Liver (tissue), 3 donors: ENCODE data around the gene MXRA5.

Experiments
- EGR1 ChIP-seq, 2 donors: IDR thresholded peaks; 2 replicates each; pipeline ENCODE4 v1.6.1; 2016 to 2018; ENCODE audit warnings: antibody characterized with exemption in 2 of 2, low read depth in 2 of 2
- GABPA ChIP-seq, 2 donors: IDR thresholded peaks in 1 of 2; conservative IDR thresholded peaks in 1 of 2; 2 replicates each; pipeline ENCODE4 v1.6.1; 2016; ENCODE audit warnings: antibody characterized with exemption in 2 of 2, mild to moderate bottlenecking in 1 of 2, moderate library complexity in 1 of 2
- JUND ChIP-seq, 2 donors: IDR thresholded peaks; 2 replicates each; pipeline ENCODE4 v1.6.1; 2016; ENCODE audit warnings: antibody characterized with exemption in 2 of 2
- RAD21 ChIP-seq, 2 donors: IDR thresholded peaks; 2 replicates each; pipeline ENCODE4 v1.6.1; 2016; ENCODE audit warnings: antibody characterized with exemption in 2 of 2, mild to moderate bottlenecking in 2 of 2
- REST ChIP-seq: IDR thresholded peaks from 2 replicates; pipeline ENCODE4 v1.6.1; 2016; ENCODE audit warnings: antibody characterized with exemption, mild to moderate bottlenecking
- SP1 ChIP-seq: IDR thresholded peaks from 2 replicates; pipeline ENCODE4 v1.6.1; 2018; ENCODE audit warnings: antibody characterized with exemption, mild to moderate bottlenecking
- TAF1 ChIP-seq: conservative IDR thresholded peaks from 2 replicates; pipeline ENCODE4 v1.6.1; 2016; ENCODE audit warnings: antibody characterized with exemption, mild to moderate bottlenecking
- YY1 ChIP-seq: IDR thresholded peaks from 2 replicates; pipeline ENCODE4 v1.6.1; 2016; ENCODE audit warnings: antibody characterized with exemption, mild to moderate bottlenecking
- ZBTB33 ChIP-seq: IDR thresholded peaks from 2 replicates; pipeline ENCODE4 v1.6.1; 2016; ENCODE audit warnings: antibody characterized with exemption
- TF ChIP-seq, protein P1 (sequence below): fragments of 150-350 bp; IDR thresholded peaks from 2 replicates; pipeline ENCODE4 v1.5.1; 2017; ENCODE audit warnings: improper control_type of control experiment, low read depth, low read length; ENCODE audit not compliant: missing input control
- TF ChIP-seq, protein P2 (sequence below): IDR thresholded peaks from 2 replicates; pipeline ENCODE4 v1.6.1; 2016; ENCODE audit warnings: antibody characterized with exemption
- TF ChIP-seq, protein P3 (sequence below): IDR thresholded peaks from 2 replicates; pipeline ENCODE4 v1.6.1; 2016; ENCODE audit warnings: antibody characterized with exemption
- donor health status: healthy.
- donor health status: healthy.

DNA sequence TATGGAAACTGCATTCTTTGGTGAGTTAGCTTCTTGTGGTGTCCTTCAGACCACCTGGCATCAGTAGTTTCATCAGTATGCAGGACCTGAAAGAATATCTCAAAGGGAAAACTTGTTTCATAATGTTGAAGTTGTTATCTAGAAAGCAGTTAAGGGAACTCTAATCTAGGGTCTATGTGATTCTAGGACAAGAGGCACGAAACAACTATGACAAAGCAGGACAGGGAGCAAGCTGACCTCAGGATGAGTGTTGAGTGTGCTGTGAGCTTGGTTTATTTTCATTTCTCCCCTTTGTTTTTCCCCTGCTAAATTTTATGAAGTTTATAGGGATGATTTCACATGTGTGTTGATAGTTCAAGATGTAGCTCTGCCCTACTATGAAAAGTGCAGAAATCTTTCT, 65.7 kb downstream of the MXRA5 start:
- TF ChIP-seq RAD21 (IDR thresholded peaks at IDR 0.05) (no peak), SP1 (no peak), REST (no peak), TAF1 (no peak), EGR1 (IDR thresholded peaks at IDR 0.05; ENCODE audit: low read depth in 2 of 2) (no peak), JUND (IDR thresholded peaks at IDR 0.05) (no peak), GABPA (IDR thresholded peaks at IDR 0.05 in 1 of 2, conservative IDR thresholded peaks at IDR 0.05 in 1 of 2) (no peak), YY1 (no peak), ZBTB33 (no peak)
- TF ChIP-seq, protein P1, sequence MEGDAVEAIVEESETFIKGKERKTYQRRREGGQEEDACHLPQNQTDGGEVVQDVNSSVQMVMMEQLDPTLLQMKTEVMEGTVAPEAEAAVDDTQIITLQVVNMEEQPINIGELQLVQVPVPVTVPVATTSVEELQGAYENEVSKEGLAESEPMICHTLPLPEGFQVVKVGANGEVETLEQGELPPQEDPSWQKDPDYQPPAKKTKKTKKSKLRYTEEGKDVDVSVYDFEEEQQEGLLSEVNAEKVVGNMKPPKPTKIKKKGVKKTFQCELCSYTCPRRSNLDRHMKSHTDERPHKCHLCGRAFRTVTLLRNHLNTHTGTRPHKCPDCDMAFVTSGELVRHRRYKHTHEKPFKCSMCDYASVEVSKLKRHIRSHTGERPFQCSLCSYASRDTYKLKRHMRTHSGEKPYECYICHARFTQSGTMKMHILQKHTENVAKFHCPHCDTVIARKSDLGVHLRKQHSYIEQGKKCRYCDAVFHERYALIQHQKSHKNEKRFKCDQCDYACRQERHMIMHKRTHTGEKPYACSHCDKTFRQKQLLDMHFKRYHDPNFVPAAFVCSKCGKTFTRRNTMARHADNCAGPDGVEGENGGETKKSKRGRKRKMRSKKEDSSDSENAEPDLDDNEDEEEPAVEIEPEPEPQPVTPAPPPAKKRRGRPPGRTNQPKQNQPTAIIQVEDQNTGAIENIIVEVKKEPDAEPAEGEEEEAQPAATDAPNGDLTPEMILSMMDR = no peak
- TF ChIP-seq, protein P2, sequence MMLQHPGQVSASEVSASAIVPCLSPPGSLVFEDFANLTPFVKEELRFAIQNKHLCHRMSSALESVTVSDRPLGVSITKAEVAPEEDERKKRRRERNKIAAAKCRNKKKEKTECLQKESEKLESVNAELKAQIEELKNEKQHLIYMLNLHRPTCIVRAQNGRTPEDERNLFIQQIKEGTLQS = no peak
- TF ChIP-seq, protein P3, sequence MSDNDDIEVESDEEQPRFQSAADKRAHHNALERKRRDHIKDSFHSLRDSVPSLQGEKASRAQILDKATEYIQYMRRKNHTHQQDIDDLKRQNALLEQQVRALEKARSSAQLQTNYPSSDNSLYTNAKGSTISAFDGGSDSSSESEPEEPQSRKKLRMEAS = no peak
